Stomach smooth muscle (tissue), 2 donors: ENCODE data around the gene ITGA5.

Experiments
- H3K27ac ChIP-seq: one replicate; pipeline ENCODE4 v1.7.0; 2013; ENCODE audit warnings: mild to moderate bottlenecking, low read length, inconsistent platforms
- H3K27me3 ChIP-seq, 2 donors: one replicate each; pipeline ENCODE4 v1.7.0; 2013; ENCODE audit warnings: low read length in 2 of 2; ENCODE audit not compliant: insufficient read depth in 2 of 2, control insufficient read depth in 1 of 2
- H3K36me3 ChIP-seq, 2 donors: one replicate each; pipeline ENCODE4 v1.7.0; 2013; ENCODE audit warnings: low read length in 2 of 2; ENCODE audit not compliant: control insufficient read depth in 2 of 2, insufficient read depth in 2 of 2
- H3K4me1 ChIP-seq: one replicate; pipeline ENCODE4 v1.7.0; 2013; ENCODE audit warnings: low read length; ENCODE audit not compliant: control insufficient read depth, insufficient read depth
- H3K4me3 ChIP-seq, 2 donors: one replicate each; pipeline ENCODE4 v1.7.0; 2013; ENCODE audit warnings: low read length in 2 of 2
- H3K9ac ChIP-seq, 2 donors: one replicate each; pipeline ENCODE4 v1.7.0; 2013; ENCODE audit warnings: low read length in 2 of 2, mild to moderate bottlenecking in 1 of 2
- H3K9me3 ChIP-seq, 2 donors: one replicate each; pipeline ENCODE4 v1.7.0; 2013; ENCODE audit warnings: low read length in 2 of 2; ENCODE audit not compliant: control insufficient read depth in 2 of 2
- donor health status: healthy.
- donor health status: Pancreatic carcinoma.

Gene ITGA5

DNA sequence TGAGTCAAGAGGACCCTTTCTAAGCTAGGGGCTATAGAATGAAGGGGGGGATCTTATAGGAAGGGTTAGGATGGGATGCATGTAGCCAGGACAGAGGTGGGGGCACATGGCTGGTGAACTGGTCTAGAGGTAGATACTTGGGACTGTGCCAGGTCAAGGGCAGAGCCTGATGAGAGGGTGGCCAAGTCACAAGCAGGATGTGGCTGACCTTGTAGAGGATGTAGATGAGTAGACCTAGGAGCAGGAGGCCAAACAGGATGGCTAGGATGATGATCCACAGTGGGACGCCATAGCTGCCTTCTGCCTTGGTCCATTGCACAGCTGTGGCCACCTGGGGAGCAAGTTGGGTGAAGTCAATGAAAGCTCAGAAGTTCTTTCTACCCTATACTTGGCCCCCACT lies 21.9 kb downstream of the ITGA5 start:
- H3K27ac ChIP-seq, result no peak overlapping the region
- no peaks in the 10 kb centered on the region for H3K9me3 ChIP-seq
- H3K36me3 ChIP-seq, result peaks cover 68 to 70% of the 10 kb centered on the region in 2 donors
- H3K4me3 ChIP-seq, result no peak overlapping the region
- no peak overlapping the region for H3K9ac ChIP-seq
- peaks cover 3% of the 10 kb centered on the region for H3K4me1 ChIP-seq
- no peaks in the 10 kb centered on the region for H3K27me3 ChIP-seq

DNA sequence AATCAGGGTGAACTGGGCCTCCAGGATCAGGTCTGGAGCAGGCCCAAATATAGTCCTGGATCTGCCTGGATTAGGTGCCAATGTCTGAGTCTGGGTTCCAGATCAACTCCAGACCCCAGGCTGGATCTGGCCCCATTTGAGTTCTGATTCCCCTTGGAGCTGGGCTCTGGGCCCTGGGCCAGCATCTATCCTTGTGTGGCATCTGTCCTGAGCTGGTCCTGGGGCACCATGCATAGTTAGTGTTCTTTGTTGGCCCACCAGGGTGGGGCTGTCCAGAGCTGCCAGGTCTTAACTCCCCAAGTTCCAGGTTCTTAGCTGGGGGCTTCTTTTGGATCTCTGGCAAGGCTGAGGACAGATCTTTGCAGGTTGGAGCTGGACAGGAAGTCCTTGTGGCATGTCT lies 23.5 kb downstream of the ITGA5 start:
- H3K36me3 ChIP-seq, result peaks cover 53% of the 10 kb centered on the region in 2 donors
- H3K4me1 ChIP-seq, result peaks cover 11% of the 10 kb centered on the region
- H3K27me3 ChIP-seq, result no peaks in the 10 kb centered on the region
- H3K9ac ChIP-seq, result no peak overlapping the region
- no peak overlapping the region for H3K4me3 ChIP-seq
- no peaks in the 10 kb centered on the region for H3K9me3 ChIP-seq
- H3K27ac ChIP-seq, result no peak overlapping the region

DNA sequence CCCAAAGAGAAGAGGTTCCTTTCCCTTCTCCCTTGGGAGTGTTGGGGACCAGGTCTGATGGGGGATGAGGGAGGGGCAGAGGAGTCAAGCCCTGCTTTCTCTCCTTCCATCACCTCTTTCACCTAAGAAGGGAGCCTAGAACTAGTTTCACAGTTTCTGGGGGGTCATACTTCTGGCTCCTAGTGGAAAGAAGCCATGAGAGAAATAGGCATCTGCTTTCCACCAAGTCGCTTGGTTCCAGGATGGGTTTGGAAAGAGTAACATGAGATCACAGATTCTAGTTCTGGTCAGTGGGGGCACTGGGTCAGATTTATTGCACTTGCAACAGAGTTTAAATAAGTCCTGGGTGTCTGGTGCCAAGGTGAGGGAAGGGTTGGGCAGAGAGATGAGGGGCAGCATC lies 24.1 kb downstream of the ITGA5 start:
- H3K36me3 ChIP-seq, result peaks cover 47 to 48% of the 10 kb centered on the region in 2 donors
- no peak overlapping the region for H3K4me3 ChIP-seq
- no peaks in the 10 kb centered on the region for H3K27me3 ChIP-seq

DNA sequence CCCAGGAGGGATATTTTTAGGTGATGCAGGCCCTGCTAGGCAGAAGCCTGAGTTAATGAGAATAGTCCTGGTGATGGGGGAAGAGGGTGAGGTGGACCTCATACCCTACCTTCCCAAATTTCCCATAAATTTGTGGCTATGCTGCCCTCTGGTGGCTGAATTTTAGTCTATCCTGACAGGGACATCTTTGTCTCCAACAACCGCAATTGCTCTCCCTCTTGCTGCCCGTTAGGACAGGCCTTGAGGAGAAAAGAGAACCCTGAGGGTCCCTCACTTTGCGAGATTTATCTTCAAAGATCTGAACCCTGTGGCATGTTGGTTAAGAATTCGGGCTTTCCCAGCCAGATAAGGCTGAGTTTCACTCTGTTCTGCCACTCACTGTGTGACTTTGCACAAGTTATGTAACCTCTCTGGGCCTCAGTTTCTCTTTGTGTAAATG lies 24.8 kb downstream of the ITGA5 start:
- no peak overlapping the region for H3K4me3 ChIP-seq
- H3K27me3 ChIP-seq, result no peaks in the 10 kb centered on the region
- H3K9me3 ChIP-seq, result no peaks in the 10 kb centered on the region
- H3K4me1 ChIP-seq, result peaks cover 10% of the 10 kb centered on the region
- H3K27ac ChIP-seq, result no peak overlapping the region
- peaks cover 40 to 43% of the 10 kb centered on the region in 2 donors for H3K36me3 ChIP-seq
- H3K9ac ChIP-seq, result no peak overlapping the region

More for the DNA sequence above, 24.1 kb downstream of the ITGA5 start:
- Histone ChIP-seq H3K9ac (no peak overlapping the region), H3K27ac (no peak overlapping the region), H3K4me1 (peaks cover 11% of the 10 kb centered on the region), H3K9me3 (no peaks in the 10 kb centered on the region)

DNA sequence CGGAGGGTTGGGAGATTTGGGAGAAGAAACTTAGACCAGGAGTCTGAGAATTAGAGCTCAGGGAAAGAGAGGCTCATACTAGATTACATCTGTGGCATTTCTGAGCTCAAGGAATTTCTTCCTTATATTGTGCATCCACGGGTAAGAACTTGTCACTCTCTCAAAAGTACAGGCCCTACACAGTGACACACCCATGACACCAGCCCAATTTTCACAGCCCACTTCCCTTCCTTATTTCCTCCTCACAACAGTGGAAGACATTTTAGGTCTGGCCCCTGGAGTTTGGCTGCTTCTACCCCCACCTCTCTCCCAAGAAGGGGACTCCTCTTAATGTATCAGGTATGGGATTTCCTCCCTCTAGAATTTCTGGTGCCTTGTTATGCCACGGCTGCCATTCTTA lies 25.3 kb downstream of the ITGA5 start:
- no peak overlapping the region for H3K27ac ChIP-seq
- H3K27me3 ChIP-seq, result no peaks in the 10 kb centered on the region
- H3K9me3 ChIP-seq, result no peaks in the 10 kb centered on the region
- peaks cover 7% of the 10 kb centered on the region for H3K4me1 ChIP-seq
- no peak overlapping the region for H3K4me3 ChIP-seq
- H3K36me3 ChIP-seq, result peaks cover 38% of the 10 kb centered on the region in 2 donors
- H3K9ac ChIP-seq, result no peak overlapping the region

DNA sequence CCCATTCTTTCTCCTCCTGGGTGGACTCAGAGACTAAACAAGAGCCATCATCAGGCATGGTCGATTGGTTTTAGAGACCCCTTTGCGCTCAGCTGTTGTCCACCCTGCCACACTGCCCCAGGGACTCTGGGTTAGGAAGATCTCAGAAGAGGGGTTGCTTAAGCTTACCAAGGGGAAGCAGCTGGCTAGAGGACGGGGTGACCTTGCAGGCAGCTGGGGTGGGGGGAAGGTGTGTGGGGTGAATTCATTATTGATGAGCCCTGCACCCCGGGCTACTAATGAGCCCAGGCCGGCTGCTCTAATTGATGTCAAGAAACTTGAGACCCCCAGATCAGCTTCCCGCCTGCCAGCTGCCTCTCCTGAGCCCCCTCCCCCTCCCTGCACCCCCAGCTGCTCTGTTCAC lies 25.9 kb downstream of the ITGA5 start:
- H3K9ac ChIP-seq, result no peak overlapping the region
- H3K9me3 ChIP-seq, result no peaks in the 10 kb centered on the region
- no peak overlapping the region for H3K27ac ChIP-seq
- peaks cover 33 to 34% of the 10 kb centered on the region in 2 donors for H3K36me3 ChIP-seq
- H3K4me3 ChIP-seq, result no peak overlapping the region
- no peaks in the 10 kb centered on the region for H3K27me3 ChIP-seq
- peaks cover 7% of the 10 kb centered on the region for H3K4me1 ChIP-seq

DNA sequence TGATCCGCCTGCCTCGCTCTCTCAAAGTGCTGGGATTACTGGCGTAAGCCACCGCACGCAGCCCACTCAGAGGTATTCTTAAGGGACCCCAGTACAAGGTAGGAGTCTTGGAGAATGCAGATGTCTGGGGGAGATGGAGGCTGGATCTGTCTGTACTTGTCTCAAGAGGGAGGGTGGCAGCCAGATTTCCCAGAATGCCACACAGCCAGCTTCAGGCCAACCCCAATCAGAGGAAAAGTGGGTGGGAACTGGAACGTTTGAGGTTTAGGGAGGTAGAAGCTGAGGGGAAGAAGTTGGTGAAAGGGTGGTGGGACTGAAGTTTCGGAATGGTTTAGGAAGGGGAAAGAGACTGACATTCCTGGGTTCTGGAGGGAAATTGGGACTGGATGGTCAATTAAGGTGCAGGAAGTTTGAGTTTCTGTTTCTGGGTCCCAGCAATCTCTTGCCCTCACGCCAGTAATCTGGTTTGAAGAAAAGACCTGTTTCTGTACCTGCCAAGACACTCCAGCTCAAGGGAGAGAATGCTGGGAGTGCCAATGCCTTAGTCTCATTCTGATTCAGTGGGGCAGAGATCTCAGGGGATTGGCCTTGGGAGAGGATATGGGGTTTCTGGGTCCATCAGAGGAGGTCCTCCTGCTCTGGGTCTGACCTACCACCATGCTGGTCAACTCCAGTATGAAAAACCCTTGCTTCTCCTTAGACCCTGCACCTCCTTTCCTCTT lies 26.4 kb downstream of the ITGA5 start:
- Histone ChIP-seq H3K4me3 (no peak overlapping the region), H3K9ac (no peak overlapping the region), H3K4me1 (peaks cover 7% of the 10 kb centered on the region), H3K9me3 (no peaks in the 10 kb centered on the region), H3K27me3 (no peaks in the 10 kb centered on the region), H3K27ac (no peak overlapping the region), H3K36me3 (peaks cover 29 to 31% of the 10 kb centered on the region in 2 donors)

DNA sequence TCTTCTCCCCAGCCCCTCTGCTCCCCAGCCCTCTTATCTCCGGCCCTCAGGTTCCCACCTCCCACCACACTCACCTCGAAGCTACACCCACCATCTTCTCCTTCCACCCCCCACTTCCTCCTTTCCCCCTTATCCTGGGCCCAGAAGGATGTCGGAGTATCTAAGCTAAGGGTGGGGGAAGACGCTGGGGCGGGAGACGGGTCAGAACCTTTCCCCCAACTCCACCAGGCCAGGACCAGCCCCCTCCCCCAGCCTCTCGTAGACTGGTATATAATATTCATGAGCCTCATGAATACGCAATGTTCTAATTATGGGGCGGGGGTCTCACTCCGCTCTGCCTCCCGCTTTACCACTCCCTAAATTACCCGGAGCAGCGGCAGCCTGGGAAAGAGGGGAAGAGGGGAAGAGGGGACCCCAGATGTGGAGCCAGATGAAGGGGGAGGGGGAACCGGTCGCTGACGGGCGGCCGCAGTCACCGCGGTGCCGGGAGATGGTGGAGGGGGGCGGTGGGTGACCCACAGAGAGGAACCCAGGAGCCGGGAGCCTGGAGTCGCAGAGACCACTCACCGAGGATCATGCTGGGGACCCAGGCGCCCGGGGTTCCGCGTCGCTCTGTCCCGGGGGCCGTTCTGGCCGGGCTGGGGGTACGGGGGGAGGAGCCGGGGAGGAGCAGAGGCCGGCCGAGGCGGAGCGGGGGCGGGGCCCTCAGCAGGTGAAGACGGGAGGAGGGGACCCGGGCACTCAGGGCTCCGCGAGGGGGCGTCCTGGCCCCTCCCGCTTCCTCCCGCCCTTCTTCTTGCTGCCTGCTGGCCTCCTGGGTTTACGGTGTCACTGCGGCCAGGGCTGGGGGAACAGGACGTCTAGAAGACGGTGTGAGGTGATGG lies 28.2 kb downstream of the ITGA5 start:
- peaks cover 7% of the 10 kb centered on the region for H3K4me1 ChIP-seq
- no peak overlapping the region for H3K9ac ChIP-seq
- peaks cover 14 to 15% of the 10 kb centered on the region in 2 donors for H3K36me3 ChIP-seq
- no peaks in the 10 kb centered on the region for H3K9me3 ChIP-seq
- H3K4me3 ChIP-seq, result peak overlapping the region in 1 of 2 donors; percentile 61
- H3K27ac ChIP-seq, result no peak overlapping the region
- no peaks in the 10 kb centered on the region for H3K27me3 ChIP-seq

DNA sequence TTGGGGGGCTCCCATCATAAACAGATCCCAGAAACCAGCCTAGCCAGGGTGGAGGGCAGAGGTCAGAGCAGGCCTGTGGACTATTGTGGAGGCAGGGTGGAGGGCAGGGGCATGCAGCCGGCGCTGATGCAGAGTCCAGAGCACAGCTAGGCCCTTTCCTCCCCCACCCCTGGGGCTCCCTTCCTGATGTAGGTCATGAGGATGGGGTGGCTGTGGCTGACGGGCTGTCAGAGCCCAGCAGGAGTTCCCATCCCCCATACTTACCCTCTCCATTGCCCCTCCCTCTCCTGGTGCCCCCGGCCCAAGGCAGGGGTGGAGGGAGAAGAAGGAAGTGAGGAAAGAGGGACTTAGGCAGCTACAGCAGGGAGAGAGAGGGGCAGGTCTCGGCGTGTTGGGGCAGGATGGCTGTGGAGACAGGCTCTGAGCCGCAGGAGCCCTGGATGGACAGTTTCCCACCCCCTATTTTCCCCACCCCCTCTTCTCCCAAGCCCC lies 28.8 kb downstream of the ITGA5 start:
- Histone ChIP-seq H3K4me1 (peaks cover 7% of the 10 kb centered on the region), H3K9ac (no peak overlapping the region), H3K9me3 (no peaks in the 10 kb centered on the region), H3K27me3 (no peaks in the 10 kb centered on the region), H3K4me3 (no peak overlapping the region), H3K27ac (no peak overlapping the region), H3K36me3 (peaks cover 8 to 10% of the 10 kb centered on the region in 2 donors)

DNA sequence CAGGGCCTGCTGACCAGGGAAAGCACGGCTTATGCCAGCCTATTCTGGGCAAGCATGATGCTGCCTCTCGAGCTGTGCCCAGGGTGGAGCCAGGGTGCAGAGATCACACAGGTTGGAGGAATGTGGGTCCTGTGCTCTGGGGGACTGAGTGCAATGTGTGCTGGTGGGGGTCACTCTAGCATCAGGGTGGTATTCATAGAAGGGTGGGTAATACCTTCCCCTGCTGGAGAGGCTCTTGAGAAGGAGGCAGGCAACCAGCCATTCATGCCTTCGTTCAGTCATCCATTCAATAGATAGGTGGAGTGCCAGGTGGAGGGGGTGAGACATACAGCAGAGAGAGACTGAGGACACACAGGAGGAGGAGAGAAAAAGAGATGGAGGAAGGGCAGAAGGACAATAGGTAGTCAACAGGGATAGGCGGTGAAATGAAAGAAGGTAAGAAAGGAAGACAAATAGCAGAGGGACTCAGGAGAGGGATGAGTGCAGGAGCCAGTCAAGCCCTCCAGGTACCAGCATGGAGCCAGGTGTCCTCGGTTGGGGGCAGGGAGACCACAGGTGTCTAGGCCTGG lies 29.4 kb downstream of the ITGA5 start:
- H3K4me3 ChIP-seq, result no peak overlapping the region
- peaks cover 3 to 5% of the 10 kb centered on the region in 2 donors for H3K36me3 ChIP-seq
- no peak overlapping the region for H3K27ac ChIP-seq
- H3K27me3 ChIP-seq, result no peaks in the 10 kb centered on the region
- H3K9ac ChIP-seq, result no peak overlapping the region
- H3K4me1 ChIP-seq, result peaks cover 7% of the 10 kb centered on the region
- H3K9me3 ChIP-seq, result no peaks in the 10 kb centered on the region
